Suprapubic skin (tissue), 3 donors: ENCODE measurements around the gene ATP6V0D1.

Source experiments
- CTCF ChIP-seq, 2 donors: fragments of 200-600 bp in 1 of 2; fragments of 450-650 bp in 1 of 2; sonication (generic) in 1 of 2; IDR thresholded peaks; one replicate each; pipeline ENCODE4 v1.5.1; 2016 to 2019; ENCODE audit warnings: antibody characterized with exemption in 2 of 2, mild to moderate bottlenecking in 1 of 2, moderate library complexity in 1 of 2
- EP300 ChIP-seq: sonication (generic); formaldehyde crosslinking; IDR thresholded peaks from one replicate; pipeline ENCODE4 v1.6.1; 2017; ENCODE audit warnings: antibody characterized with exemption
- POLR2A ChIP-seq, 2 donors: fragments of 450-650 bp; IDR thresholded peaks; one replicate each; pipeline ENCODE4 v1.6.1; 2017; ENCODE audit warnings: antibody characterized with exemption in 2 of 2, mild to moderate bottlenecking in 2 of 2, moderate library complexity in 2 of 2

- TF ChIP-seq CTCF (IDR thresholded peaks at IDR 0.05) (no peak), POLR2A (IDR thresholded peaks at IDR 0.05) (no peak), EP300 (no peak)
Measured at GRCh38 chr16:67407788-67408452, 73.0 kb downstream of the ATP6V0D1 start.
